ENCODE results near the gene TCP1. TPM values are rescaled to one million over a fixed set of nuclear protein-coding genes. Genes with fewer than 3 reads are reported as not detected.

The TCP1 gene
- total and polyA plus RNA-seq, 9 of the 15 experiments (the other 6 are each of a cell fraction or from before 2014, with no cell fraction given) = 331 to 801 (median 645) TPM

GRCh38 chr6:159728531-159728964, 60.9 kb downstream of the TCP1 start (continued):
- no peak for TF ChIP-seq ZNF165 (CRISPR knock-in tag; IDR thresholded peaks at IDR 0.05; ENCODE audit: borderline replicate concordance)
- TF ChIP-seq CHD4 (IDR thresholded peaks at IDR 0.05; ENCODE audit: insufficient read depth, insufficient replicate concordance, low read depth, low read length, poor library complexity, severe bottlenecking) = no peak
- no peak for TF ChIP-seq MBD2 (IDR thresholded peaks at IDR 0.05; ENCODE audit: borderline replicate concordance, low read depth)
- TF ChIP-seq RUNX1 (IDR thresholded peaks at IDR 0.05; ENCODE audit: low read depth) = no peak
- TF ChIP-seq BRD9 (IDR thresholded peaks at IDR 0.05; ENCODE audit: low read depth, partially characterized antibody) = peak; percentile 48
- TF ChIP-seq ATF7 (IDR thresholded peaks at IDR 0.05) = no peak
- peak; percentile 73 for TF ChIP-seq ARID1B (IDR thresholded peaks at IDR 0.05)
- no peak for TF ChIP-seq POLR3G (IDR thresholded peaks at IDR 0.05; ENCODE audit: extremely low read depth, insufficient read length, insufficient replicate concordance)
- TF ChIP-seq CBFA2T3 (IDR thresholded peaks at IDR 0.05) = peak; percentile 77
- no peak for TF ChIP-seq RB1 (IDR thresholded peaks at IDR 0.05; ENCODE audit: low read depth)
- TF ChIP-seq BRD4 (IDR thresholded peaks at IDR 0.05) = no peak
- TF ChIP-seq ZNF592 (IDR thresholded peaks at IDR 0.05) = no peak
- no peak for TF ChIP-seq SNRNP70 (optimal IDR thresholded peaks at IDR 0.05; ENCODE audit: low read depth, low read length)
- no peak for TF ChIP-seq ZNF274 (IDR thresholded peaks at IDR 0.05; ENCODE audit: borderline replicate concordance, low read depth, low read length)
- no peak for TF ChIP-seq SMC3 (conservative IDR thresholded peaks at IDR 0.05; ENCODE audit: insufficient read depth, low read depth, low read length)
- TF ChIP-seq SIN3B (IDR thresholded peaks at IDR 0.05; ENCODE audit: low read depth) = no peak
- TF ChIP-seq MAX (CRISPR knock-in tag; IDR thresholded peaks at IDR 0.05) = no peak
- TF ChIP-seq SUPT5H (IDR thresholded peaks at IDR 0.05) = no peak
- TF ChIP-seq GMEB1 (CRISPR knock-in tag; IDR thresholded peaks at IDR 0.05) = no peak
- TF ChIP-seq RBM17 (IDR thresholded peaks at IDR 0.05; ENCODE audit: borderline replicate concordance, low read depth, low read length) = no peak
- TF ChIP-seq MCM3 (IDR thresholded peaks at IDR 0.05) = no peak
- no peak for TF ChIP-seq ZNF431 (CRISPR knock-in tag; IDR thresholded peaks at IDR 0.05)
- TF ChIP-seq HNRNPUL1 (IDR thresholded peaks at IDR 0.05; ENCODE audit: low read length) = no peak
- TF ChIP-seq CCNT2 (IDR thresholded peaks at IDR 0.05; ENCODE audit: borderline replicate concordance, extremely low read depth, insufficient read length, low read depth, low read length) = no peak
- TF ChIP-seq XRCC4 (IDR thresholded peaks at IDR 0.05; ENCODE audit: extremely low read depth, insufficient read depth, insufficient read length) = no peak
- peak; percentile 36; the same call in 1 of the 2 replicates for TF ChIP-seq CBFA2T2 (conservative IDR thresholded peaks at IDR 0.05)
- peak; percentile 26; the same call in 1 of the 2 replicates for TF ChIP-seq GATAD2B (IDR thresholded peaks at IDR 0.05; ENCODE audit: borderline replicate concordance)

Measured in K562 (cell line).